T-helper 9 cell (primary cell): ENCODE measurements around the gene PRKG1.

Source experiments
- DNase-seq: peaks from one replicate; pipeline ENCODE4 v3.0.0-alpha.2; 2020

Gene PRKG1

DNA sequence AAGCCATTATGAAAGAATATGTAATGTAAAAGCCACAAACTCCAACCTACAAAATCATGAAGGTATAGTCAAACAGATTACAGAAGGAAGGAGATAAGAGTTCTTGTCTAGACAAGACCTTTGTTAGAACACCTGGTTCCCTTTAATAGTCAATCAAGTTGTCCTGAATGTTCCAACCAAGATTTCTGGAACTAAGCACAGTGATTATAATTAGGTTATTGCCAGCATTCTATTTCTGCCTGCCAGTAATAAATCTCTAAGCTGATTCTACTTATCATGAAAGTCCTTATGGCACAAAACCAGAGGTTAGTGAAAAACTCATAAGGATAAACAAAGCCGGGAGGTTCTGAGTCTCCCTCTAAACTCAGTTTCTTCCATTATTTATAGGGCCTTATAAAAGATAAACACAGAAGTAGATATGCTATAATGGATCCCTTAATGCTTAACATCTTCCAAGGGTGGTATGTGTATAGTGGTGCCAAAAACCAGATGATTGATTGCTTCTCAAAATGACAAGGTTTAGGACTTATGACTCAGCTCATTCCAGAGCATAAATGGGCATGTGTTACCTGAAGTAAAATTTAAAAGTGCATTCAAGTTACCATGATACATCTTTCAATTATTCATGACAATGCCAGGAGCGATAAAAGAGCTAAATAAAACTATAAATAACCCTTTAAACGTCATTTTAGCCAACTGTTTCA is 387.9 kb downstream of the PRKG1 start:
- no peak for DNase-seq

DNA sequence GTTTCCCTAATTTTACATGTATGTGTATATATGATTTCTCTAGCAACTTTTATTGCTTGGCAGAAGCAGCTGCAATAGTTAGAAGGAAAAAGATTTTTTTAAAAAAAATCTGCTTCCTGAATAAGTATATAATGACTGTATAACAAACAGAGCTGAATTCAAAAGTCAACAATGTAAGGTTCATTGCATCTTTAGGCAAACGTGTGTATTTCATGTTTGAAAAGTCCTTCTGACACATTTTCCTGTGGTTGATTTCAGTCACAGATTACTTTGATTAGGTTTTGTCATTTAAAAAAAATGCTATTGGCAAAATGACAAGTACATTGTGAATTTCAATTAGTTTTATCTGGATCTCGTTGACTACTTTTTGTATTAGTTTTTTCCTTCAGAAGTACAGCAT is 394.1 kb downstream of the PRKG1 start:
- DNase-seq: no peak

DNA sequence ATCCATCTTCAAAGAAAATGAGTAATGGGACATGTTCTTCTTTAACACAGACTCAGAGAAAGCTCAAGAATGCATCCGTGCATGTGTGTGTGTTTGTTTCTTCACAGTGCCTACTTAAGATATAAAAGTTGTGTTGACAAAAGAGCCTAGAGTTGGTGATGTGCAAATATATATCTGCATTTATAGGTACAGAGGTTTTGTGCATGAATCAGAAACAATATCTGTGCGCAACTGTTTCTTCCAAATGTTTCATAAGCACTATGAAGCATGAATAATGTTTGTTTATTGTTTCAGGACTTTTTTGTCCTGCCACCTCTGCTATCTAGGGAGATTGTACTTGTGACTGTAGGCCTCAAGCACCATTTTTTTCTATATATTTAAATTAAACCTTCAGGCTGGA is 395.4 kb downstream of the PRKG1 start:
- DNase-seq: no peak

DNA sequence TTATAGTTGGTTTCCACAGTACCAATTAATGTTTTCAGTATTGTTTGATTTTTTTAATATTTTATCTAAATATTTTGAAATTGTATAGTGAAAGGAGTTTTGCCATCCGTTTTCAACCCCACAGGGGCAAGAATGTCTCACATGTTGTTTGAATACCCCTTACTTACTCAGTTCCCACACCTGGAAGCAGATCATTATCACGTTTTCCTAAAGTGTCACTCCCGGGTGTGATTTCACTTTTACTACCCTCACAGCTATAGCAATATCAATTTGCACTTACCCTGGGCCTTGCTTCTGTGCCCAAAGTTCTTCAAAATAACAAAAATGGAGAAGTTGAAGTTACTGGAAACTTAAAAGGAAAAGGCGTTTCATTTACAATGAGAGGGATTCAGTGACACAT is 397.0 kb downstream of the PRKG1 start:
- no peak for DNase-seq

DNA sequence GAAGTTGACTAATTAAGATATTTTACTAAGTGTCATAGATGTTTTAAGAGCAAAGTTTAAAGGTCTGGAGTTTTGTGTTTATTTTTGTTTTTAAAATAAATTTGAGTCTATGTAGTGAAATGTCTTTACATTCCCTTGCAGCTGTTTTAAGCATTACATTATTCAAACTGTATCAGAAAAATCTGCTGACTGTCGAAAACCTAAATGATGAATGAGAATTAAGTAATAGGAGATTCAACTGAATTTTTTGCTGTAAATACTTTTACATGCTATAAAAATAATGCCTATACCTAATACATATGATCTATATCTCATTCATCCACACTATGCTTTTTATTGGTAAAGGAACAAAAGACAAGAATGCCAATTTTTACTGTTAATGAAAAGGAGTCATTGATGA is 397.9 kb downstream of the PRKG1 start:
- DNase-seq: no peak

DNA sequence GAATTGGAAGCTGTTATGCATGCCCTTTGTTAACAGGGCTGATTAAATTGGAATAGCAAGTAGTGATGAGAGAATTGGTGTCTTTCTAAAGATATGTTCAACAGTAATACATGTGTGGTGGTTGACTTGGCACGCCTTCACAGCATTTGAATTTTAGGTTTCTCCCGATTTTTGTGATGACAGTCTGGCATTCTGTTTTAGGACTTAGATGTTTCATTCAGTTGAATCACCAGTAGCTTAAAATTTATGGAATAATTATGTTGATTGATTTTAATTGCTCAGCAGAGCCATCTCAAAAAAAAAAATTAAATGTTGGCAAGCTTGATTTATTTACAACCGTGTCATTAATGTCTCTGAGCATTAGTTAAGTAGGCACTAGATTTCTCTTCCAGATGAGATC is 405.4 kb downstream of the PRKG1 start:
- no peak for DNase-seq

DNA sequence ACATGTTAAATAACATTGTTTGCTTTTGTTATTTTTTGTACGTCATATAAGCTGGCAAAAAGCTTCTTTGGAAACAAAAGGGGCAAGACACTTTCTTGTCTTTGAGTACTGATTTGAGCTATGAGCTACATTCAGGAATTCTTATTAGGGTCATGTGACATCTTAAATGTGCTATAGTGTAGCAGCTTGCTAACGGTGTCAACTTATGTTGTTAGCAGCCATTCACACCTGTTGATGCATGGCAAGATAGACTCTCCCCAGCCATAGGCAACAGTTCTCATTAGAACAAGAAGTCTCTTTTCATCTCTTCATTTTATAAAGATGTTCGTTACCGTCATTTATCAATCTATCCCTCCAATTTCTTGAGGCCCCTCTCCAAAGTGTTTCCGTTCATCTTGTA is 411.4 kb downstream of the PRKG1 start:
- DNase-seq: no peak

DNA sequence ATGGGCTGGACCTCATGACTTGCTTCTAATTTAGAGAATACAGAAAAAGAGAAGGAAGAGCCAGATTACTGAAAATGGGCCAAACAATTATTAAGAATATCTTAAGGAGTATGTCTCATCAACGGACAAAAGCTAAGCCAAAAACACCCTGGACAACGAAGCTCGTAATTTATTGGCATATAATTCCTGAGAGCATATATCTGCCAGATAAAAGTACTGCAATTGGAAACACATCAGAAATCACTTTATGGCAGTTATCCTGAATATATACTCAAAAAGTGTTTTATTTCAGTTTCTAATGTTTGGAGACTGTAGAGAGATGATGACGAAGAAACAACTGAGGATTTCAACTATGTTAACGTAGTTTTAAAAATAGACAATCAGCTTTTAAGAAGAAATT is 413.3 kb downstream of the PRKG1 start:
- DNase-seq: no peak

DNA sequence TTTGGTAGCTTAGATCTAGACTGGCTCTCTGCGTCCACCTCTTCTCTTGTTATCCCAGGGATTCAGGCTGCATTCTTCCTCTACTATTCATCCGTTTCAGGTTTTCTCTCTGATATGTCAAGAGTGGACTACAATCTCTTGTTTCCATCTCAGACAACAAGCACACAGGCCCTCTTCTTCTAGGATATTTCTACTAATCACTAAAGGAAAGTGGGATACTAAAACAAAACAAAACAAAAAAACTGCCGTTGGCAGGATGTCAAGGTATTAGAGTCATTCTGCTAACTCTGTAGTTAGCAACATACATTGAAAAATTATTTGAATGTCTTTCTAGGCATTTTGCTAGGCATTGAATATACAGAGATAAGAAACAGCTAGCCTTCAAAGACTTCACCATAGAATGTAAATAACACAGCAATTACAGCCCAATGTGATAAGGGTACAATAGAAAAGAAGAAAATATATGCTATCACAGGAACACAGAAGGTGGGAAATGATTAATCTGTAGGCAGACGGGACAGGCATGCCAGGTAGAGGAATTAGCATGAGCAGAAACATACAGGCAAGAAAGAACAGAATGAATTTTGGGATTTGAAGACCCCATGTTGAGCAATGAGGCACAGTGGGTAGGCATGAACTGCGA is 414.6 kb downstream of the PRKG1 start:
- no peak for DNase-seq

DNA sequence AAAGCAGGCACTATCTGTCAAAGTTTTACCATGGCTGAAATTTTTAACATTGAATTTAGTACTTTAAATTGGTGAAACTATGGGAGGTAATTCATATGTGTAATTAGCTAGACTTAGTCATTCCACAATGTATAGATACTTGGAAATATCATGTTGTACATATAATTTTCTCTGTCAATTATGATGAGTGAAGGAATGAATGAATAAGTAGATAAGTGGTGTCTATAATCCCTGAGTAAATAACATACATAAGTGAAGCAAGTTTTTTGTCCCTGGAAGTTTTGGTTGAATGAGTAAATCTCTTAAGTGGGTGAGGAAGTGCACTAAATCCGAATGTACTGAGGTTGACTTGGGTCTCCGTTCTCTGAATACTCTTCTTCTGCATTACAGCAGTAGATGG is 424.1 kb downstream of the PRKG1 start:
- DNase-seq: no peak

DNA sequence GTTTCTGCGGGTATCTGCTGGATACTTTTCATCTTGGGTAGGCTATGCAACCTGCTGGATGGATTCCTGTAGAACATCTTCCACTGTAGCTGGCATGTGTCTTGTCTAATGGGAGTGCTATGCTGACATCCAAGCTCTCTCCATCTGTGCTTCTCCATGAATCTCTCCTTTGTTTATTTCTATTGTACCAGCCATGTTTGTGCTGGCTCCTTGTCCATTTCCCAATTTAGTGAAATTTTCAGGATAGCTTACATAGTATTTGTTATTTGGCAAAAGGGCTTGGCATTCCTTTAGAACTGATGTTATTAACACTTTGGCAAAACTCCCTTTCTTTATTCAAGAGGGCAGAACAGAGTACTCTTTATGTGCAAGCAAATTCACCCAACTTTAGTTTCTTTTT is 427.1 kb downstream of the PRKG1 start:
- no peak for DNase-seq

DNA sequence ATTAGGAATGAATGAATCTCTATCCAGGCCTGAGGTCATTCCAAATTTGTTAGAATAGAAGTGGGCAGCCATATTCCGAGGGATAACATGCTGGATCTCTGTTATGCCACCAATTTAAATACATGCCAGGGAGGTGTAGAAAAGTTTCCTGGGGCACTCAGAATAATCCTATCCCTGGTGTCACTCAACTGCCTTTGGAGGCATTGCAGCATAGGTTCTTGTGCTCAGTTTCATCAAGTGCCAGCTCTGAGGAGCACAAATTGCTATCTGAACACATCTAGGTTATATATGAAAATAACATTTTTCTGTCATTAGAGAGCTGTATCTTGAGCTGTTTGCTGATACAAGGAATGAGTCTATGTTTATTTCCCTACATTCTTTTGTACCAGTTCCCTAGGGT is 427.8 kb downstream of the PRKG1 start:
- no peak for DNase-seq

DNA sequence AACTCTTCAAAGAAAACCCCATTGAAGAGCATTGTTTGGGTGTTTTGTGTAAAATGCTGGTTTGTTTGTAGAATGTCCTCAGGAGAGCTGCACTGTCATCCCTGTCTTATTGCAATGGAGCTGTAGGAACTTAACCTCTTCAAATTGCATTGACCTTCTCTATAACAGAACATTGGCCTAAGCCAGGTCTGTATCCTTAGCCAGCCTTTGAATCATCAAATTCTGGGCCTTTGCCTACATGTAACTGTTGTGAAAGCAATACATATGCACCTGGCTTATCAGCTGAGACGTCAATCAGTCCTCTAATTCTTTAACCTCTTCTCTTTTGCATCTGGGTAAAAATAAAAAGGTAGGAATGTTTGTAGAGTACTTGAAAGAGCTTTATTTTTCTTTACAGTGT is 429.1 kb downstream of the PRKG1 start:
- DNase-seq: no peak

DNA sequence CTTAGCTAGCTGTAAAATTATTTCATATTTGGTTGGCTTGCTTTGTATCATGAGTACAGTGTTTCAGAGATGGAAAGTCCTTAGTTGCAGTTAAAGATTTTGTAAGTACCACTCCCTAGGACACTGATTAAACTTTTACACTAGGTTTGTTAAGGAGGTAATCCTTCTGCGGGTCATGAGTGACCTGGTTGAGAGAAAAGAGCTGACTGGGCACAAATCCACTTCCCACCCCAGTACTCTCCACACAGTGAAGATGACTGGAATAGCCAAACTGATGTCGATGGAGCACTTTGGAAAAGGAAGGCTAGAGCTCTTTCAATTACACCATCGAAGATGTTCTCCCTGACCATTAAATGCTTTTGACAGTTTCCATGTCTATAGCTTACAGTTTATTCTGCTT is 433.2 kb downstream of the PRKG1 start:
- no peak for DNase-seq

DNA sequence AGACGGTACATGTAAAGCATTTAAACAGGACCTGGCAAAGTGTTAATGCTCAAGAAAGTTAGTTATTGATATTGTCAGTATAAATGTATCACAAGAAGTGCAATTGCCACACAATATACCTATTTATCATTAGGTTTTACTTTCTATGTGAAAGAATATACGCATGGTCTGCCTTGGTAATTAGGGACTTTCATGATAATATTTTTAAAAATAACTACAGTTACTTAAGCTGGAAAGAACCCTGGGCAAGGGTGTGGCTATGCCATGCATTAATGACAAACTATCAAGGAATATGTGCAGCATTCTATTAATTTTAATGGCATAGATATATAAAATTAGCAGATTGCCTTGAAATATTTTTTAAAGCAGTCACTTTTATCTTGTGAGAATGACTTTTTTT is 433.9 kb downstream of the PRKG1 start:
- no peak for DNase-seq

DNA sequence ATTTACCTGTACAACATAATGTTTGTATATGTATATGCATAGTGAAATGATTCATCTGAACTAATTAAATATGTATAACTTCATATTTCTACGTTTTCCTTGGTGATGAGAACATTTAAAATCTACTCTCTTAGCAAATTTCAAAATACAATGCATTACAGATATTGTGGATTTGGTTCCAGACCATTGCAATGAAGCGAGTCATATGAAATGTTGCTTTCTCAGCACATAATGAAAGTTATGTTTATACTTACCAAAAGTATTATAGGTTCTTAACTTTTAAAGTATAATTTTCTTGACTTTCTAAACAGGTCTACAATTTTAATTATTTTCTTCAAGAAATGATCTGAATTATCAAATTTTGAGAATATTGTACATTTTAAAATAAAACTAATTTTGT is 435.9 kb downstream of the PRKG1 start:
- no peak for DNase-seq

DNA sequence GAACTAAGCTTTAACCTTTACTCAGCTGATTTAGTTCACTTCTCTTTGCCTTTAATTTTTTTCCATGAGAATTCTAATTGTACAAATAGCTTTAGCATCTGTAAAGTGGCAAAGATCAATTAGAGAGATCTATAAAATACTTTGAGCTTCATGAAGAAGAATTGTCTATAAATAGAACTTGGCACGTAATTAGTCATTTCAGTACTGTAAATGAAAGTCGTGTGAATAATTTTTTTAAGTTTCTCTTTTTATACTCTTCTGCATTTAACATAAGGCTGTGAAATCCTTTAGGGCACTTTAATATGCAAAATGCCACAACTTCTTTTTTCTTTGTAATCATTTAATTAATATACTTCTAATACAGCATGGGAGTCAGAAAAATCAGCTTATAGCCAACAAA is 447.3 kb downstream of the PRKG1 start:
- no peak for DNase-seq

DNA sequence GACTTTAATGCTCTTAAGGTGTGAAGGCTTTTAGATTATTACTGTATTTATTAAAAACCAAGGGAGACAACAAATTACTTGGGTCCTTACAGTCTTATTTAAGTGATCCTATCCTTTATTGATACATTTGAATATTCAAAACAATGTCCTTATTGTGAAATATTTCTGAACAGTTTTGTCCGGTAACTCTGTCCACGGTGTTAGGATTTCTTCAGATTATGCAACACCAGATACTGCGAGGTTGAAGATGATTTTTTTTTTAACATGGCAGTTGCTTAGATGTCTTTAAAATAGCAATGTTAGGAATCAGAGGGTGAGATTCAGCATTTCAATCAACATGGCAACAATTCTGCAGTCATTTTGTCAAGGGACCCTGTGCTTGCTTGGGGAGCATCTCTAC is 448.6 kb downstream of the PRKG1 start:
- no peak for DNase-seq

DNA sequence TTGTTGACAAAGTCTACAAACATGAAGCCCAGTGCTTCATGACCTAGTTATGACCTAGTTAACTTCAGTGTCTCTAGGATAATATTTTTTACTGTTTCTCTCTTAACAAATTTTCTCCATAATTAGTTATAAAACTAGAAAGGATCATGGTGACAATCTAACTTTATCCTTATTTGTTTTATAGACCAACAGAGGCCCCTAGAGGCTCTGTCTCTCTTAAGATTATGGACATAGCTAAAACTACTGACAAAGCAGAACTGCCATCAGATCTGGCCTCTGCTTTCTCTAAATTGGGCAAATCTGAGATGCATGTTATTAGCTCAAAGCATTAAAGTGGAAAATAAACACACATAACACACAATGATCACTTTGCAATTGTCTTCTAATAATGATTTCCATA is 449.2 kb downstream of the PRKG1 start:
- DNase-seq: no peak

DNA sequence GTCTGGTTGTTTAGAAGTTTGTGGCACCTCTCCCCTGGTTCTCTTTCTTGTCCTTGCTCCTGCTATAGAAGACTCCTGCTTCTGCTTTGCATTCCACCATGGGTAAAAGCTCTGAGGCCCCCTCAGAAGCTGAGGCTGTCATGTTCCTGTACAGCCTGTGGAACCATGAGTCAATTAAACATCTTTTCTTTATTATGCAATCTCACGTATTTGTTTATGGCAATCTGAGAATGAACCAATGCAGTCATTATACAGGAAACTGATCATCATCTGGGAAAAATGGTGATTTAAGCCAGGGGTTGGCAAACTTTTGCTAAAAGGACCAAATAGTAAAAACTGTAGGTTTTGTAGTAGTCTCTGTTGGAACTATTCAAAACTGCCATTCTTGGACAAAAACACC is 449.8 kb downstream of the PRKG1 start:
- no peak for DNase-seq

DNA sequence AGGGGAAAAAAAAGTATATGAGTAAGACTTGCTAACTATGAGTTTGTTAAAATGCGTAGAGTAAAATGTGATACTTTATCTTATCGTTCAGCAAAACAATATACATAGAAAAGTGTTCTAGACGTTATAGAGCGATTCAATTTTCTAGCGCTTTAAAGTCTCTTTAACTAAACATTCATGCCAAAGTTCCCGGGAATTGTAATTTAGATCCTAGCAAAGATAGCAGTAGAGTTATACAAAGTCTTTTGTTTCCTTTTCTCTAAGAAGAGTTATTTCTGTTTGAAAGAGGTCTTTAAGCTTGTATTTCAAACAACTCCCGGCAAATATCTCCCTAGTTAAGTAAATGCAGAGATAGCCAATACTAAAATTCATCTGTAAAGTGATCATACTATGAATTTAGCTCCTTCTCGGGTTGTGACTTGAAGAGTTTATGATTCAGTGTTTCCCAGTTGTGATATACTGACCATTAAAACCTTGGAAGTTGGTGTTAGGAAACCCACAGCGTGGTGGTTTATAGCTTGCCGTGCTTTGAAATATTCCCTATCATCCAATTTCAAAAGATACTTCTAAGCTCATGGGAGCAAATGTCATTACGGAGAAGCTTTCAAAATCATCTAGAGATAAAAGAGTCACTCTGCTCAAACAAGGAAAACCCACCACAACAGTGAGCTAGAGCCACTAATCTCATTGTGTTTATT is 453.4 kb downstream of the PRKG1 start:
- DNase-seq: no peak

DNA sequence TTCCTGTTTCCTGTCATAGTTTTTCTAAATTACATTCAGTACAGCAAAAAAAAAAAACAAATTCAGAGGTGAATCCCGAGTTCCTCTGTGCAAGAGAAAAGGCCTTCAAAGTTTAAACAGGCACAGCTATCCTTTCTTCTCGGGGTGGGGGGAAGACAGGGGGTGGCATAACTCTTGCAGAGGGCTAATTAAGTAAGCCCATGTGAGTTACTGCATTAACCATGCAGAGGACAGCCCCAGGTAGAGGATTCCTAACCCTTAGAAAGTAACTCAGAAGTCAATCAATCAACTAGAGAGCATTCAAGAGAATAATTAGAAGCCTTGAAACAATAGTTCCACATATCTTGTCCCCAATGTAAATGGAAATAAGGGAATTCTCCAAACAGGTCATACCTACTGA is 454.2 kb downstream of the PRKG1 start:
- no peak for DNase-seq

DNA sequence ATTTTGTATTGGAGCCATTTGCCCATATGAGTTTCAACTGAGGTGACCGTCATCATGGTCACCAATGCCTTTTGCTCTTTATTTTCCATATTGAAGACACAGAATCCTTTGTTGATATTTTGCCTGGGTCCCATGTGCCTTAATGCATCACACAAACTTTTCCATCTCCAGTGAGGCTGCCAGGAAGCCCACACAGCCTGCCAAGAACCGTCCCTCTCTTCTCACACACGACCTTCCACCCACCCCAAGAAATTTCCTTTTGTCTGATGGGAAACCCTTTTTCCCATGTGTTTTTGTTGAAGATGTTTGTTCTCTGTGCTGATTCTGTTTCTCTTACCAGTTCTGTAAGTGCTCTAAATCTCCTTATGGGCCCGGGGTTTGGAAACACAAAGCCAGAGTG is 456.3 kb downstream of the PRKG1 start:
- DNase-seq: no peak

DNA sequence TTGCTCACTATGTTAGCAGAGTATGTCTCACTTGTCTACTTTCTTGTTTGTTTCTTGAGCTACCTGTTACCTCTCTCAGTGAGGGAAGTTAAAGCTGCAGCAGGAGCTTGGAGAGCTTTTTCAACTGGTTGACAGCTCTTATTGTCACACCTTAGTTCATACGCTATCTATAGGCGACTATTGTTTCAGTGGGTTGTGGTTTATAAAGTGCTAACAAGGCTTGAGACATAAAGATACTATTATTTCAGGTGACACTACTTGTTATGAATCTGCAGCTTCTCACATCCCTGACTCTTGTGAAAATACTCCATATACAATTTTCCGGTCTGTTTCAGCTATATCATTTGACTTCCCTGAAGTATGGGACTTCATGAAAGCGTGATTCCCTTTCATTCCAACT is 457.8 kb downstream of the PRKG1 start:
- DNase-seq: no peak

DNA sequence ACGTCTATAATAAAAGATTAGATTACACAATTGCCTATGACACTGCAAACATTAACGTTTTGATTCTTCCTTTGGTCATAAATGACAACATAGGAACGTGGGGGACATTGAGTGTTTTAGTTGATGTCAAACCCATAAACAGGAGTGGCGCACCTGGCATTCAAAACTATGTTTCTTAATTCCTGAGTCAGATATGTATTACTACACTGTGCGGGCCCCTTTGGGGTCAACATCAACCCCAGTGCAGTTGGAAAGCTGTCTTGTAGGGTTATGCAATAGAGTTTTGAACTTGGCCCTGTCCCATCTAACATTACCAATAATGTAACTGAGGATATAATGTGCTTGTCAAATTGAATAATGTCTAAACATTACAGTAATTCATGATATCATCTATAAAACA is 468.6 kb downstream of the PRKG1 start:
- DNase-seq: no peak
